Fibroblast of the conjunctiva (primary cell): ENCODE measurements around the gene MROH8.
"Not testable (repeated sequence)": the region's sequence is repeated elsewhere in the genome, so short reads cannot be mapped to it uniquely, and the experiment has no call there.

Source experiments
- DNase-seq: peaks from one replicate; pipeline ENCODE4 v3.0.0-alpha.2; 2010; ENCODE audit warnings: low read depth

Gene MROH8

DNA sequence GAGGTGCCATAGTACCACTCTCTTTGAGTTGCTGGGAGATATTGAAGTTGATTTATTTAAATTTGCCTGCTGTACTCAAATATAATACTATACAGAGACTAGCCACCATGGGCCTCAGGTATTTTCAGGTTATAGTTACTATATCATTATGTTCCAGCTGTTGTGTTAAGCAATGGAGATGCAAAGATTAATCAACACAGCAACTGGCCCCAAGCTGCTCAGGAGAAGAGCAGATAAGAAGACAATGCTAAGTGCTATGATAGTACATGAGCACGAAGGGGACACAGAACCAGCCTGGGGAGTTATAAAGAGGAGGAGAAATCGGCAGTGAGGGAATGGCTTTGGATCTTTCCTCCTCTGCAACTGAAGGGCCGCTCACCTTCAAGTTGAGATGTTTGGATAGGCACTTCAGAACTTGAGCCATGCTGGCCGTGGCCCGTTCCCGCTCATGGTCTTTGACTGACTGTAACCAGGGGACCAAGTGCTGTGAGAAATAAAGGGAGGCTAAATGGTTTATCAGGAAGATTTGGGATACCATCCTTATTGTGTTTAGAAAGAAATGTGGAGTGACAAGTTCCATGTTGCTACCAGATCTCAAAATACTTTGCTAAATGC, 24.6 kb downstream of the MROH8 start:
- no peak for DNase-seq

DNA sequence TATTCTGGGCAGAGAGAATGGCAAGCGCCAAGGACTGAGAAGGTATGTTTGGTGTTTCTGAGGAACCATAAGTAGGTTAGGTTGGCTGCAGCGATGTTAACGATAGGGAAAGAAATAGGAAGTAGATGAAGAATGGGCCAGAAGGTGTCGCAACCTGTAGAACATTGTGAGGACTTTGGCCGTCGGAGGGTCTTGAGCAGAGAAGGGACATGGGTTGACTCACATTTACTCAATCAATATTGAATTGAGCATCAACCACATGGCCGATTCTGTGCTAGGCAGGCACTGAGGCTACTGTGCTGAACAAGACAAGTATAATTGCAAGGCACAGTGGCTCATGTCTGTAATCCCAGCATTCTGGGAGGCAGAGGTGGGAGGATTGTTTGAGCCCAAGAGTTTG, 27.1 kb downstream of the MROH8 start:
- DNase-seq: no peak

DNA sequence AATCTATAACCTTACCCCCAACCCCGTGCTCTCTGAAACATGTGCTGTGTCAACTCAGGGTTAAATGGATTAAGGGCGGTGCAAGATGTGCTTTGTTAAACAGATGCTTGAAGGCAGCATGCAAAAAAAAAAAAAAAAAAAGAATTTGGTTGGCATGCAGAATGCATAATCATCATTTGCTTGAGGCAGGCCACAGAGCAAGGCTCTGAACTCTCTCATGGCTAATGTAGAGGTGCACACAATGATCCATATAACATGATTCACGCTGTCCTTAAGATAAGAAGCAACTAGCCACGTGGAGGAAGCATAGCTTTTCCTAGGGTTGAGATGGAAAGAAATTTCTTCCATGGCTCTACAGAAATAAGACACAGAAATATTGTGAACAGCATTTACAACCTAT, 27.8 kb downstream of the MROH8 start:
- DNase-seq: no peak

DNA sequence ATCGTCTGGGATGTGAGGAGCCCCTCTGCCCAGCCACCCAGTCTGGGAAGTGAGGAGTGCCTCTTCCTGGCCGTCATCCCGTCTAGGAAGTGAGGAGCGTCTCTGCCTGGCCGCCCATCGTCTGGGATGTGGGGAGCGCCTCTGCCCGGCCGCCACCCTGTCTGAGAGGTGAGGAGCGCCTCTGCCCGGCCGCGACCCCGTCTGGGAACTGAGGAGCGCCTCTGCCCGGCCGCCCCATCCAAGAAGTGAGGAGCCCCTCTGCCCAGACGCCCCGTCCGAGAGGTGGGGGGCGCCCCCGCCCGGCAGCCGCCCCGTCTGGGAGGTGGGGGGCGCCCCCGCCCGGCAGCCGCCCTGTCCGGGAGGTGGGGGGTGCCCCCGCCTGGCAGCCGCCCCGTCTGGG, 28.5 kb downstream of the MROH8 start:
- not testable (repeated sequence) for DNase-seq

DNA sequence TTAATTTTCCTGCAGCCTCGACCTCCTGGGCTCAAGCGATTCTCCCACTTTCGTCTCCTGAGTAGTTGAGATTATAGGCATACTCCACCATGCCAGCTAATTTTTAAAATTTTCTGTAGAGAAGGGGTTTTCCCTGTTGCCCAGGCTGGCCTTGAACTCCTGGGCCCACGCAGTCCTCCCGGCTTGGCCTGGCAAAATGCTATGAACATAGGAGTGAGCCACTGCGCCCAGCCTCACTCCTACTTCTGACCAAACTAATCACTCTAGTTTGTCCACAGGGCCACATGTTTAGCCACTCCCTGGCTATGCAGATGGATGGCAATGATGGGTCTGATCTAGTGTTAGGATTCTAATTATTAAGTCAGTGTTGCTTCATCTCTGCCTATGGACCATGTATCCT, 32.1 kb downstream of the MROH8 start:
- DNase-seq: no peak

DNA sequence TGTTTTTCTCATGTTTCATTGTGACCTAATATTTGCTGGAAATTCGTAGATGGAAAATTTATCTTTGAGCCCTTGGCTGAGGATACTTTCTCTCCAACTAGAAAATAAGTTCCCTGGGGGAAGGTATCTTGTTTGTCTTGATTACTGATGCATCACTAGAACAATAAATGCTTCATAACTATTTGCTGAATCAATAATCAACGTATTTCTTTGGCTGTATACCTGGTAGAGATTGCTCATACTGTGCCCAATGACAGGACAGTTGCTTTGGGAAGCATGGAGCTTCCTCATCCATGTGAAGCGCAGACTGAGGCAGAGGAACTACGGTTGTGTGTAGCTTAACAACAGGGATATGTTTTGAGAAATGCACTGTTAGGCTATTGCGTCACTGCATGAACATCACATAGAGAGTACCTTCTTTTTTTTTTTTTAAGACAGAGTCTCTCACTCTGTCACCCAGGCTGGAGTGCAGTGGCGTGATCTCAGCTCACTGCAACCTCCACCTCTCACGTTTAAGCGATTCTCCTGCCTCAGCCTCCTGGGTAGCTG, 34.4 kb downstream of the MROH8 start:
- no peak for DNase-seq

DNA sequence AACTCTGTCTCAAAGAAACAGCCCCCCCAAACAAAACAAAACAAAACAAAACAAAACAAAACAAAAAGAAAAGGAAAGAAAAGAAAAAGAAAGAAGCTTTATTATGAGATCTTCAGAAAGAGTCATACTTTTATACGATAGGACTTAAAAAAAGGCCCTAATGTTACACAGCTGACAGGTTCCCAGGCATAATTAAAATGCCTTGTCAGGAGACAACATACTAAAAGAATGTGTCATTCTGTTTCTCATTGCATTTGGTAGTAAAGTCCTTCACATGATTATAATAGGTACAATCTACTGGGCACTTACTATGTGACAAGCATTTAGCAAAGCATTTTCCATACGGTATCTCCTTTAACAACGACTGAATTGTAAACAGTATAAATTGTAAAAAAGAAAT, 36.6 kb downstream of the MROH8 start:
- no peak for DNase-seq

DNA sequence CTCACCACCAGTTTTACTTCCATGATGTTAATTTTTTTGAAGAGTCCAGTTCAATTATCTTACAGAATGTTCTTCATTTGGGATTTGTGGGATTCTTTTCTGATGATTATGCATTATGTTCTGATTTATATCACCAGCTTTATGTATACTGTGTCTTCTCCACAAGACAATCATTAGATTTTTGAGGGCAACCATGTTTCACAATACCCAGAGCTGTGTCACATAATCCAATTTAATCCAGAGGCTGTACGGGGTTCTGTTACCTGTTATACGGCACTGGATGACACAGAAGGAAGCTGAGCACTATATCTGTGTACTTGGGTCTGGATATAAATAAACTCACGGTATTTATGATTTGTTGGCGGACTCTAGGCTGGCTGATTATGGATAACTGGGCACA, 41.8 kb downstream of the MROH8 start:
- DNase-seq: no peak

DNA sequence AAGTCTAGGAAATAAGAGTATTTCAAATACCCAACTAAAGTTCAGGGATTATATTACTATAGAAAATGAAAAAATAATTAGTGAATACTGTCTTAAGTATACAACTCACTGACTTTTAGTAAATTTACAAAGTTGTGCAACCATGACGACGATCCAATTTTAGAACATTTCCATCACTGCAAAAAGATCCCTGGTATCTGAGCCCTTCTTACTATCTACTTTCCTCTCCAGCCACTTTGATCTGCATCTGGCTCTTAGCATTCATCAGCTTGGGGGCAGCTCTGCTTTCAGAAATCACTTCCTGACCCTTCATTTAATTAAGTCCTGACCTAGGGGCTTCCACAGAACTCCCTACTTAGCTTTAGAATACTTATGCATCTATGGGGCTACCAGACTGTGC, 45.4 kb downstream of the MROH8 start:
- DNase-seq: no peak

DNA sequence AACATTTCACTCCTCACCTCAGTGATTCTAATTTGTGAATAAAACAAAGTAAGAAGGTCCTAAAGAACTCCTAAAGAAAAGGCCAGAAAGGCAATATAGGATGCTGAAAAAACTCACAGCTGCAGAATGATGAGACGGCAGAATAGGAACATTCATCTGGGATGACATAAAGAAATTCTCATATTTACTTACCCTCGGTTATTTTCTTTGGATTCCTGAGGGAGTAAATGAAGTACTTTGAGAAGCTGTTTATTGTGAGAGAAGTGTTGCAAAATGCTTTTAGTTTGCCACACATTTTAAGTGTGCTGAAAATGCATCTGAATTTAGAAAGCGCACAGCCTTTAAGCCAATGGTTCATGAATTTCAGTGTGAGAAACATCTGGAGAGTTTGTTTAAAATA, 47.9 kb downstream of the MROH8 start:
- DNase-seq: no peak

DNA sequence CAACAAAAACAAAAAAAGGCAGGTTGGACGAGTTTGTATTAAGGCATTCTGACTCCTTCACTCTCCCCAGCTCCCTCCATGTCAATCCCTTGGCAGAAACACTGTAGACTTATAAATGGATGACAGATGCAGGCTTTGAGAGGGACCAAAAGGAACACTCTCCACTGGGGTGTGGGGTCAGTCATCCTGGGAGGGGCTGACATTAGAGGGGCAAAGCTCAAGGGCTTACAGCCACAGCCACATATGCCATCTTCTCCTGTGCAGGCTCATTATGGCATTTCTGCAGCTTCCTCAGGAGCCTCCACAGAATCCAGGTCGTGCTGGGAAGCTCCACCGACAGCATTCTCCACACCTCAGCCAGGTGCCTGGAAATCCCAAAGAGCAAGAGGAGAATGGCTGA, 50.5 kb downstream of the MROH8 start:
- DNase-seq: no peak

DNA sequence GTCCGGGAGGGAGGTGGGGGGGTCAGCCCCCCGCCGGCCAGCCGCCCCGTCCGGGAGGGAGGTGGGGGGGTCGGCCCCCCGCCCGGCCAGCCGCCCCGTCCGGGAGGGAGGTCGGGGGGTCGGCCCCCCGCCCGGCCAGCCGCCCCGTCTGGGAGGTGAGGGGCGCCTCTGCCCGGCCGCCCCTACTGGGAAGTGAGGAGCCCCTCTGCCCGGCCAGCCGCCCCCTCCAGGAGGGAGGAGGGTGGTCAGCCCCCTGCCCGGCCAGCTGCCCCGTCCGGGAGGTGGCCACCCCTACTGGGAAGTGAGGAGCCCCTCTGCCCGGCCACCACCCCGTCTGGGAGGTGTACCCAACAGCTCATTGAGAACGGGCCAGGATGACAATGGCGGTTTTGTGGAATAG, 53.1 kb downstream of the MROH8 start:
- DNase-seq: not testable (repeated sequence)

DNA sequence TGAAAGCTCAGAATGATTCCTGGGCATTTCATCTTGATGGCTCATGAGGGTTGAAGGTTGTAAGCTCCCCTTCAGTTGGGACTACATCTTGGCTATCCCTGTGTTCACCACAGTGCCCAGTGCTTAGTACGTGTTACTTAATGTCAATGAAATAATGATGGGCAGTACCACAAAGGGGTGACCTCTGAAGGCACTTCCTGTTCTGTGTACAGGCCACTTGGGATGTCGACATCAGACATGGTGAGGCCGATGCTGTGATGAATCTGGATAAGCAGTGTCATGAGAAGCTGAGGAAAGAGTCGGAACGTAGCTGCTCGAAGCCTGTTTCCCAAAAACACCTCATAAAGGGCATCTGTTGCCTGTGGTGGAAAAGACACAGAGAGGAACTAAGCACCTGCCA, 55.9 kb downstream of the MROH8 start:
- DNase-seq: no peak

DNA sequence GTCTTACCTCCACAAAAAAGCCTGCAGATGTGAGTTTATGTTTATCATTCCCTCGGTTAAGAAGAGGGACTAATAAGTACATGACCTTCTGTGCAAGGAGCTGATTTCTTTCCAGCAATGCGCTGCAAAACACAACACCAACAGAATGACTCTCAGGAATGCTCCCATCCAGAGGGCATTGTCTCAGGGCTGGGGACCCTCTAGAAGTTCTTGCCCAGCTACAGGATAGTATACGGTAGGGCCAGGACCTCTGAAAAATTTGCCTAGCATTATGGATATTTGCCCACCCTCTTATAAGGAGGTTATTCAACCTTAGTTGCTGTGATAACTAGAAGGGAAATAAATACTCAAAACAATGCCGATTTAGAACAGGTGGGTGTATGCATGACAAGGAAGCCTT, 58.9 kb downstream of the MROH8 start:
- DNase-seq: no peak

DNA sequence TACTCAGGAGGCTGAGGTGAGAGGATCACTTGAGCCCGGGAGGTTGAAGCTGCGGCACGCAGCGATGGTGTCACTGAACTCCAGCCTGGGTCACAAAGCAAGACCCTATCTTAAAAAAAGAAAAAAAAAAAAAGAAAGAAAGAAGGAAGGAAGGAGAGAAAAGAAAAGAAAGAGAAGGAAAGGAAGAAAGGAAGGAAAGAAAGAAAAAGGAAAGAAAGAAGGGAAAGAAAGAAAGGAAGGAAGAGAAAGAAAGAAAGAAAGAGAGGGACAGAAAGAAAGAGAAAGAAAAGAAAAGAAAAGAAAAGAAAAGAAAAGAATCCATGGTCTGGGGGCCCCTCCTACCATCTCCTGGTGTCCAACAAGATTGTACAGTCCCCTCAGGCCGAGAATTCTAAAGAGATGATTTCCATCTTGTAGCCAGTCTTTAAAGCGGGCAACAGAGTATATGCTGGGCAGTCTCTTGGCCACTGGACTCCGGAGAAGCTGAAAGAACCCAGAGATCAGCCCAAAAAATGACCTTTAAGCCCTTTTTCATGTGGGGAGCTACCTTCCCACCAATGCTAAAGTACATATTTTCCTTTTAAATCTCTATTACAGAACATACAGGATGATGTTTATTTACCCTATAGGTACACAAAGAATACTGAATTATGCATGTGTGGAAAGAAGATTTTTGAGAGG, 59.9 kb downstream of the MROH8 start:
- no peak for DNase-seq

DNA sequence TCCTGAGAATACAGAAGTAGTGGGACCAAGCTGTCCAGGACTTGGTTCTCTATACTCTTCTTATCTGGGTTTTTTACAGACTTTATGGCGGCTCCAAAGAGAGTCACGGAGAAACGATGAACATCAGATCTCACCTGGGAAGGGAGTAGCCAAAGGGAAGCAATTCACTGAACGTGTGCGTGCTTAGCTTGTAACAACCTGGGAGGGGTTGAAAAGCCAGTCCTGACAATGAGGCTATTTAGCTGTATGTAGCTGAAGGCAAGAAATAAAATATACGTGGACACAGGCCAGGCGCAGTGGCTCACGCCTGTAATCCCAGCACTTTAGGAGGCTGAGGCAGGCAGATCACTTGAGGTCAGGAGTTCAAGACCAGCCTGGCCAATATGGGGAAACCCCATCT, 65.3 kb downstream of the MROH8 start:
- no peak for DNase-seq

DNA sequence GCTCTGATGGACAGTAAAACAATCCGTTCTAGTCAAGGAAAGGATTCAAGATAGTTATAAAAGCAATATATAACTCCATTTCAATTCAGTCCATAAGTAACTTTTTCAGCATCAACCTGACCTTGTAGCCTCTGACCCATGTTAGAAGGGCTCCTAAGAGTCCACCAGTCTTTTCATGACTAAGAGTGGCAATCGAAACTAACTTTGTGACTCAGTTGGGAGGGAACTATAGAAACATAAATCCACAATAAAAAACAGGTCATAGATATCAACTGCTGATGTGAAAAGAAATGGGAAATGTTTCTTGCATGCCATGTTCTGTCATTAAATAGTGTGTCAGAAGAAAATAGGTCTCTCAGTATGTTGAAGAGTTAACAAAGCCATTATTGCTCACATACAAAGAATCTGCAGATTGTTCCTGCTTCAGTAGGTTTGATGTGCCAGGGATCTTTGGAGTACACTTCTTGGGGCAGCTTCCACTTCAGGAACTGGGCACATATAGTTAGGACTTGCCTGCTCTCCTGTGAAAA, 67.4 kb downstream of the MROH8 start:
- no peak for DNase-seq

DNA sequence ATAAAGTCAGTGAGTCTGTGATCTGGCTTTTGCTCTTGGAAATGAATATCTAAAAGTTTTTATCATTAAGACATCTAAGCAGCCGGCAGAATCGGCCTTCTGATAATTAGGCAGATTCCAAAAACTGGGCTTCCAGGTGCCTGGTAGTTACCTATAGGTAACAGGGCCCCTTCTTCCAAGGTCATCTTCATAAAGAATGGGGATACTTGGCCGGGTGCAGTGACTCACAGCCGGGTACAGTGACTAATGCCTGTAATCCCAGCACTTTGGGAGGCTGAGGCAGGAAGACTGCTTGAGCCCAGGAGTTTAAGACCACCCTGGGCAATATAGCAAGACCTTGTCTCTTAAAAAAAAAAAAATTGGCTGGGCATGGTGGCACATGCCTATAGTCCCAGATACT, 70.7 kb downstream of the MROH8 start:
- DNase-seq: no peak

DNA sequence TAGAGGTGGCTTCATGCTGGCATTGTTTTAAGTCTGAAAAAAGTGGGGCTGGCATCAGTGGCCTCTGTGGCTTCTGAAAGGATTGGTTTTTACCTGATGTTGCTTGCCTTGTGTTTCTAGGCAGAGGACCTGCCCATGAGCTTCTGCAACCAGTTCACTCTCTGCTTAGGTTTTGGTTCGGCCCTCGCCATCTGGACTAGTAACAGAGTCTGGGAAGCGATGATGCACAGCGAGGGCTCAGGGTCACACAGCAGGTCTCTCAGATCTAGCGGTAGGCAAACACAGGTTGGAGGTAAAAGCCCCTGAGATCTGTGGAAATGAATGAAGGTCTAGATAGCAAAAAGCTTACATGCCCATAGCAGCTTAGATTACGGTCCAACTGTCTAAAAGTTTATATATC, 76.8 kb downstream of the MROH8 start:
- DNase-seq: no peak

DNA sequence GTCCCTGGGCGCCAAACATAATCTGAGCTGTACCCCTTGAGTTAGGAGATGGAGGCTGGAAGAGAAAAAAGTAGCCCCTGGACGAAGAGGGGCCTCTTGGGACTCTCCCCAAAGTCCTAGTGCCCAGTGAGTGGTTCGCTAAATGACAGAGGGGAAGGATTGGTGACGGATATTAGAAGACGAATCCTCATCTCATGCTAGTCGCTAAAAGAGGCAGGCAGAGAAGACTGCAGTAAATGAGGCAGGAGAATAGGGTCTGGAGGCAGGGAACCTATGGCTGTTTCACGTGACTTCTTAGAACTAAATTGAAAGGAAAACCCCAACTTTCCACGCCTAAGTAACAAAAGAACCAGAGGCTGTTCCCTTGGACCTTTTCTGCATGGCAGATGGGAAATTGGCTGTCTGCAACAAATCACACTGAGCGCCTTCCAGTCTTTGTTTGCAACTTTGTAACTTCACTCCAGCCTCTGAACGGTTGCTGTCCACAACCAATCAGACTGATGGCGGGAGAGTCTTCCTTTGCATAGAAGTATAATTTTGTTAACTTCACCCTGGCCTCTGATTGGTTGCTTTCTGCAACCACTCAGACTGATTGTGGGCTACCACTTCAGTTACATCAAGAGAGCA, 82.8 kb downstream of the MROH8 start:
- DNase-seq: no peak

DNA sequence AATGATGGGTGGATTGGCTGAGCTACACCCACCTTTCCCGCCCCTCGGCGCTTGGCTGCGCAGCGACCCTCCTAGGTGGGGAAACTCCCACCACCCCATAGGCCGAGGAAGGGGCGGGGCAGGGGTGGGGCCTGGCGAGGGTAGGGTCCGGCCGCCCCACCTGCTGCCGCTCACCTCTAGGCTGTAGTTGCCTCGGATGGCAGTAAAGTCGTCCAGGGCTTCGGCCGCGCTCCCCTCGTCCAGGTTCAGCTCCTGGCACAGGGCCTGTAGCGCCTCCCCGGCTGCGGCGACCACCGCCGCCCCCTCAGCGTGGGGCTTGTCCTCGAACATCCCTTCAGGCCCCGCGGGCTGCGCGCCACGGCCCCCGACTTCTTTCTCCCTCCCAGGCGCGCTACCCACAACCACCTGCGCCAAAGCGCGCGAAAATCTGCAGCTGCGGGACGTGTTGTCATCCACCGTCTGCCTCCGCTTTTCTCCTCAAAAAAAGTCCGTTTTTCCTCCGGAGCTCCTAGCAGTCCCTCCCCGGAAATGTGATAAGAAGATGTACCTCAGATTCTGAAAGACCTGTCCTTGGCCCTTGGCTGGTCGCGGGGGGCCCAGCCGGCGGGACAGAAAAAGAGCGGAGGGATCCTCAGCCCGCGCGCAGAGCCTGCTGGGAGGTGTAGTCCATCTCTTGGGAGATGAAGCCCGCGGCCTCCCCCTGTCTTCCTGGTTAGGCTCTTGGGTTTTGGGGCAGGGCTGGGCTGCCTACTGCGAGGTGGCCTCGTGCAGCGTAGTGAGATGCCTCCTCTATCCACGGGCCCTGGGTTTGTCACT, 83.5 kb downstream of the MROH8 start, which contains the start of gene RBL1:
Gene RBL1 (minus strand): TSS at position 399 of the 816 bp plus-strand sequence. CDS start 69 bp downstream, at position 330.
- peak; percentile 57 for DNase-seq

DNA sequence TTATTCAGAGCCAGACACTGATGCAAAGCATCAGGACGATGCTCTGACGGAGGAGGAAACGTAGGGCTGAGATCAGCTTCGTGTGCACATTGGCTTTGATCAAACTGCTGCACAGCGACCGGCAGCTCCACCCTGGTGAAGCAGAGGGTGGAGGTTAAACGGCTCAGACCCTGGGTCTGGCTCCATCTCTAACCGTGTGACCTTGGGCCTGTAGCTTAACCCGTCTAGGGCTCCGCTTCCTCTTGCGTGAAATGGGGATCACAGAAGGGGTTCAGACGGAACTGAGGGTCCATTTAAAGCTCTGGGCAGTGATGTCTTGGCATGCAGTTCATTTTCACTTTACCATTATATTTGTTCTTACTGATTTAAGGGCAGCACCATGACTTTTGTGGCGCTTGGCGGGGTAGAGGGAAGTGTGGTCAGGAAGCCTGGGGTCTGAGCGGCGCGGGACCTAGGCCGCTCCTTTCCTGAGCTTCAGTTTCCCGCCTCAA, 84.2 kb downstream of the MROH8 start:
- no peak for DNase-seq
